ENCODE measurements around the gene MSH3. TPM values are rescaled to one million over a fixed set of nuclear protein-coding genes. Genes with fewer than 3 reads are reported as not detected.

MSH3 gene
- total and polyA plus RNA-seq, 2 of the 8 experiments (the other 6 are each of a cell fraction or from before 2014, with no cell fraction given), result 3.6 to 22.6 TPM

DNA sequence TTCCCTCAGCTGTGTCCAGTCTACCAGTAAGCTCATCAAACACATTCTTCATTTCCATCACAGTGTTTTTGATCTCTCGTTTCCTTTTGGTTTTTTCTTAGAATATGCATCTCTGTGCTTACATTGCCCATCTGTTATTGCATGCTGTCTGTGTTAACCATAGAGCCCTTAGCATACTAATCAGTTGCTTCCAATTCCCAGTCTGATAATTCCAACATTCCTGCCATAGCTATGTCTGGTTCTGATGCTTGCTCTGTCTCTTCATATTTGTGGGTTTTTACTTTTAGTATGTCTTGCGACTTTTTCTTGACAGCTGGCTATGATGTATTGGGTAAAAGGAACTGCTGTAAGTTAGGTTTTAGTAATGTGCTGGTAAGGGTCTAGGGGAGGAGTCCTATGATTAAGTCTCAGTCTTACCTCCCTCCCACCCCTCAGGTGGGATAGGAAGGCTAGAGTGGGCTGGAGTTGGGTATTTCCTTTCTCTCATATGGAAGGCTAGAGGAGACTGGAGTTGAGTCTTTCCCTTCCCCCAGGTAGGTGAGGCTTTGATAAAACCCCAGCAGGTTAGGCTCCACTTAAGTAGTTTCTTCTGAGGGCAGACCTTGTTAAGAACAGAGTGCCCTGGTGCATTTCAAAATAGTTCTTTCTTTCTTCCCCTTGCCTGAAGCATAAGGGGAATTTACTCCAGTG is 206.6 kb downstream of the MSH3 start:
- H3K9ac ChIP-seq (replicated peaks in 1 of 4; ENCODE audit: extremely low read depth in 1 of 4, low read depth in 3 of 4, low read length in 3 of 4), result no peak overlapping the region
- no peak overlapping the region for H3K4ac ChIP-seq (replicated peaks; ENCODE audit: insufficient read length, low read depth, low read length)
- H3K27me3 ChIP-seq (replicated peaks in 1 of 4; ENCODE audit: control insufficient read depth in 3 of 4, extremely low read depth in 1 of 4, insufficient read depth in 3 of 4, low read length in 3 of 4), result no peaks in the 10 kb centered on the region
- H3K23me2 ChIP-seq (ENCODE audit: low read depth, low read length), result no peaks in the 10 kb centered on the region
- no peak overlapping the region for H2AFZ ChIP-seq (ENCODE audit: low read length)
- no peak overlapping the region for H2BK5ac ChIP-seq (ENCODE audit: low read depth, low read length)
- no peak overlapping the region for H2BK120ac ChIP-seq (replicated peaks; ENCODE audit: low read depth, low read length)
- ChIA-PET POLR2A (ENCODE audit: partially characterized antibody) (interaction anchor here (0.6 kb wide), 1 partner anchor 21 kb away, joined by 4 read pairs; no protein-coding TSS in a partner anchor), CTCF (ENCODE audit: partially characterized antibody) (no interaction called here)
- no peak overlapping the region for H2BK15ac ChIP-seq (ENCODE audit: low read length)
- no peak overlapping the region for H3K4me3 ChIP-seq (ENCODE audit: extremely low read depth in 1 of 4, insufficient read depth in 2 of 4, low read depth in 3 of 4, low read length in 4 of 4)
- H3K14ac ChIP-seq (ENCODE audit: insufficient read length), result no peak overlapping the region
- H3K4me2 ChIP-seq (ENCODE audit: insufficient read depth in 1 of 2, low read depth in 2 of 2, low read length in 2 of 2), result no peak overlapping the region
- no peaks in the 10 kb centered on the region for H4K20me1 ChIP-seq (replicated peaks in 1 of 2; ENCODE audit: control insufficient read depth in 1 of 2, insufficient read depth in 2 of 2, low read length in 2 of 2)
- no peak for DNase-seq (ENCODE audit: low read depth in 1 of 2, low spot score in 2 of 2)
- H3K56ac ChIP-seq (replicated peaks; ENCODE audit: insufficient read length, low read depth, low read length), result no peak overlapping the region
- no peak overlapping the region for H4K5ac ChIP-seq (ENCODE audit: insufficient read length, low read depth, low read length)
- no peaks in the 10 kb centered on the region; a peak in 2 of 8 replicates for H3K36me3 ChIP-seq (ENCODE audit: control insufficient read depth in 2 of 4, insufficient read depth in 4 of 4, low read length in 3 of 4)
- no peak overlapping the region for H3K27ac ChIP-seq (ENCODE audit: low read depth, low read length)
- no peak for FAIRE-seq
- no peak overlapping the region for H3K23ac ChIP-seq (ENCODE audit: insufficient read length)
- H2BK20ac ChIP-seq (ENCODE audit: low read length), result no peak overlapping the region
- H3K18ac ChIP-seq (ENCODE audit: extremely low read depth, low read length), result no peak overlapping the region
- H4K91ac ChIP-seq (replicated peaks; ENCODE audit: insufficient read length, low read length), result no peak overlapping the region
- TF ChIP-seq CHD2 (IDR thresholded peaks at IDR 0.05; ENCODE audit: low read length) (no peak), RFX5 (IDR thresholded peaks at IDR 0.05; ENCODE audit: borderline replicate concordance, low read depth, low read length) (no peak), CTBP2 (IDR thresholded peaks at IDR 0.05; ENCODE audit: borderline replicate concordance, insufficient read depth, insufficient read length, low read length) (no peak), SAP30 (IDR thresholded peaks at IDR 0.05; ENCODE audit: insufficient read depth, insufficient replicate concordance, low read length) (no peak), TEAD4 (IDR thresholded peaks at IDR 0.05; ENCODE audit: low read depth, low read length) (no peak), GTF2F1 (IDR thresholded peaks at IDR 0.05; ENCODE audit: borderline replicate concordance, low read depth, low read length) (no peak), RAD21 (IDR thresholded peaks at IDR 0.05 in 1 of 2, conservative IDR thresholded peaks at IDR 0.05 in 1 of 2; ENCODE audit: low read depth in 2 of 2, low read length in 2 of 2) (no peak), ZNF274 (IDR thresholded peaks at IDR 0.05; ENCODE audit: borderline replicate concordance, extremely low read depth, low read length) (no peak), EZH2 (IDR thresholded peaks at IDR 0.05; ENCODE audit: low read depth, low read length, severe bottlenecking) (no peak), SP2 (IDR thresholded peaks at IDR 0.05; ENCODE audit: low read length) (no peak)
- TF ChIP-seq, protein P1, sequence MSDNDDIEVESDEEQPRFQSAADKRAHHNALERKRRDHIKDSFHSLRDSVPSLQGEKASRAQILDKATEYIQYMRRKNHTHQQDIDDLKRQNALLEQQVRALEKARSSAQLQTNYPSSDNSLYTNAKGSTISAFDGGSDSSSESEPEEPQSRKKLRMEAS (IDR thresholded peaks at IDR 0.05), result no peak
- H2BK12ac ChIP-seq (ENCODE audit: low read depth, low read length), result no peak overlapping the region
- H2AK5ac ChIP-seq (ENCODE audit: low read depth, low read length), result no peak overlapping the region
- H3K9me3 ChIP-seq (ENCODE audit: insufficient read depth in 2 of 2, low read depth in 1 of 2, low read length in 1 of 2), result peaks cover 3 to 4% of the 10 kb centered on the region in 2 experiments; a peak in 2 of 4 replicates
- no peaks in the 10 kb centered on the region for H3K79me1 ChIP-seq (ENCODE audit: low read depth, low read length)
- H3K79me2 ChIP-seq (ENCODE audit: control insufficient read depth in 1 of 2, insufficient read depth in 2 of 2, low read length in 2 of 2), result no peaks in the 10 kb centered on the region
- no peak overlapping the region for H4K8ac ChIP-seq (ENCODE audit: extremely low read depth, insufficient read depth, low read length)
- peaks cover 0 to 3% (median 0%) of the 10 kb centered on the region in 4 experiments; a peak in 2 of 7 replicates for H3K4me1 ChIP-seq (replicated peaks in 1 of 4; ENCODE audit: control insufficient read depth in 3 of 4, insufficient read depth in 4 of 4, low read length in 3 of 4)
- WGBS, 2 experiments (ENCODE audit: extremely low coverage in 1 of 2, insufficient coverage in 1 of 2, insufficient read length in 1 of 2, insufficient replicate concordance in 2 of 2, low coverage in 1 of 2, low lambda C conversion rate in 2 of 2, missing lambda C conversion rate in 1 of 2), result 86% methylated on average over 2 of the region's 2 CpGs; no CpG with 5 or more reads in 1 of the 2 experiments

Measured in H1 (cell line).